SHP77 (cell line): ENCODE results near the gene TLE1.

Source experiments
- DNase-seq, 2 experiments: peaks; one replicate each; lab custom pipeline; 2025; lab: John Stamatoyannopoulos, UW

The TLE1 gene

GRCh38 chr9:81573415-81574321, 115.7 kb downstream of the TLE1 start:
- no peak for DNase-seq

DNA sequence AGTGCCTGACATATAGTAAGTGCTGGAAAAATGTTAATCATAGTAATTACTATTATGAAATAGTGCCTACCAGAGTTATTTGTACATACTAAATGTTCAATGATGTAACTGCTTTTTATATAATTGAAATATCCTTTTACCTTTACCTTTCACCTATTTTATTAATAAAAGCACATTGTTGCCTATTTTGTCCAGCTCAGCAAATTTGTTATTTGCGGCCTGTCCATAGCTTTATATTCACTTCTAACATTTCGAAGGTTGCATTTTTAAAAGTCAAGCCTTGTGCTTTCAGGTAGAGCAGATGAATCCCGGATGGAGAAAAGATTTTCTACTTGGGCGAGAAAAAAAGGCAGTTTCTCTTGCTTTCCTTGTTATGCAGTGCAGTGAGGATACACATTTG, 119.3 kb downstream of the TLE1 start:
- DNase-seq = no peak

DNA sequence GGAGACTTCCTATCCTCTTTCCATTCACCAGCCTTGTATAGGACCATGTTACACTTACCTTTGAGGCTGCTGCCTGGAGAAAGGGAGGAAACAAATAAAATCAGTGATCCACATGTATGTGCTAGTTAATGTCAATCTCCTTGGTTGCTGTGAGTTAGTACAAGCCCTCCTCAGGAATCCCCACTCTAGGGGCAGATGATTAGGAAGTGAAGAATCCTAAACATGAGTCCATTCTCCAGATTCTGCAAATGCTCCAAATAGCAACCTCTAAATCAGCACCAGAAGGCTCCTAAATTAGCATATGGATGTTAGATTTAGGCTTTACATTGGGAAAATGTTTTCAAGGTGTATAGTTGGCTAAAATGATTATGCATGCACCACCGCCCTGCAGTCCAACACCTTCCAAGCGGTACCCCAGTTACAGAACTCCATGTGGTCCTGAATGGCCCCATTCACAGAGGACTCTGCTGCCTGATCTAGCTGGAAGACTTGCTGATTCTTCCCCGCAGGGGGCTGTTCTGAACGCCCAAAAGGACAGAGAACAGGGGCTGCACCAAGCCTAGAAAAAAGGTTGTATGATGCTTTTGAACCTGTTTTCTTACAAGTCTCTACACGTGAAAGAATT, 123.2 kb downstream of the TLE1 start:
- no peak for DNase-seq

- DNase-seq = no peak
Observed at GRCh38 chr9:81565609-81566008, 123.7 kb downstream of the TLE1 start.

- no peak for DNase-seq
Observed at GRCh38 chr9:81565144-81565543, 124.2 kb downstream of the TLE1 start.

GRCh38 chr9:81564632-81565031, 124.7 kb downstream of the TLE1 start:
- no peak for DNase-seq

DNA sequence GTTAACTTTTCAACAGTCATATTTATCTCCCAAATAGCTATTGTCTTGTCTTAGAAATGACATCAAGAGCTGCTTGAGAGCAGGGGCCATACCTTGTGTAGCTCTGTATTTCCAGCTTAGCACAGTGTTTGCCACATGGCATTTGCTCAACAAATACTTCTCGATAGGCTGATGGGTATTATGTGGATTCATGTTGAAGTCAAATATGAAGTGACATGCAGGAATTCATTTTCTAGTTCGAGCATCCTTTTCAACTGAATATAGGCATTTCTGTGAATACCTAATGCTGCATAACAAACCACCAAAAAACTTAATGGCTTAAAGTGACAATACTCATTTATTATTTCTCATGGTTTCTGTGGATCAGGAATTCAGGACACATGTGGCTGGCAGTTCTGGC, 125.6 kb downstream of the TLE1 start:
- DNase-seq = no peak

GRCh38 chr9:81563020-81563407, 126.3 kb downstream of the TLE1 start:
- DNase-seq = no peak

GRCh38 chr9:81562231-81563019, 126.9 kb downstream of the TLE1 start:
- DNase-seq = no peak

- no peak for DNase-seq
Observed at GRCh38 chr9:81560851-81561732, 128.3 kb downstream of the TLE1 start.

DNA sequence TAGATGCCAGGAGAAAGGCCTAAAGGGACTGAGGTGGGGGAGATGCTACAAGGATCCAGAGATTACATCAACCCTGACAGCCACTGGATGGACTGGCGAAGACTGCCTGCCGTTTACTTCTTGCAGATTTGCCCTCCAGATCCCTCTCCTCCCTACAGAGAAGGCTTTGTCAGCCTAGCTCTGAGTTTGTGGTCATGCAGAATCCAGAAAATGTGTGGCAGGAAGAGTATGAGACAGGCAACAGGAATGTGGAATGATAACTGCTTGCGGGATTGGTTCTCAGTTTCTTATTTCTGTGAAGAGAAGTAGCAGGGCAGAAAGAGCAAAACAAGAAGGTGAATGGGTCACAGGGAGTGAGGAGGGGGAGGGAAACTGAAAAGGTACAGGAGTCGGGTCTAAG, 129.6 kb downstream of the TLE1 start:
- no peak for DNase-seq

DNA sequence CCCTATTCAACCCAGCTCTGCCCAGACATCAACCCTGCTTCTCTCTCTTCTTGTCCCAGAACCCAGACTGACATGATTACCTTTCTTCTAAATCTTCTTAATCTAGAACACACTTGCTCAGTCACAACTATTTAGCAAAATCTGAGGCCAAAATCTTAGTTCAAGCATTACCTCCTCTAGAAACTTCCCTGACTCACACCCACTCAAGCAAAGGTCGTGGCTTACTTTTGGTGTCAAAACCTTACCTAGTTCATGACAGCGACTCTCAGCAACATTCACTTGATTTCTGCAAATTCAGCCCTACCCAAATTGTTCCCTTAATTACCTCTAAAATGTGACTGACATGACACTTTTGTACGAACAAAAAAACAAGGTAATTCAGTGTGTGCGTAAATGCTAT, 130.2 kb downstream of the TLE1 start:
- DNase-seq = no peak

DNA sequence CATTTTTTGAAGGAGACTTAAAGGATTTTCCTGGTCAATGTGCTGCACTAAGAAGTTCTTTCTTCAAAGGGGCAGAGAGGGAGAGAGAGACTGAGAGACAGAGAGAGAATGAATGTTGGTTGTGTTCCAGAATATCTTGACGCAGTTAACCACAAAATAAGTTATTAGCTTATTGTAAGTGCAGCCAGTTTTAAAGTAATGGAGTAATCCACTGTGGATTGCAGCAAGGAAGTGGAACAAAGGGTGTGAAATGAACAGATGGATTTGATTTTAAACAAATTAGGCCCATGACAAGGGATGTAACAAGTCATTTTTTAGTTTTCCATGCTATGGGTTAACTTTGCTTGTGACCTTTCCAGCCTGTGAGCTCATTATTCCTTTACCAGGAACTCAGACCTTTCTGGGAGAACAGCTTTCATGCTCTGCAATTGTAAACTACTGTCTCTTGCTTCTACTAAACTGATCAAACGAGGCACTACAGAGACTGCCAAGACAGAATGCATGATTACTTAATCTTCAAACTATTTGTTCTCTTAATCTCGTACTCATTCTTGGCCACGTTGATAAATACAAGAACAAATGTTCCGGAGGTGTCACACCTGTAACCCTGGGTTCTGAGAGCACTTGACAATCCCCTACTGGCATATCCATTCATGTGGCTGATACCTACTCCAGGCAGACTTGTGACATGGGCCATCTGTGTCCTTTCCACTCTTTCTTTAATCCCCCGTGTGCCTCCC, 131.1 kb downstream of the TLE1 start:
- no peak for DNase-seq

DNA sequence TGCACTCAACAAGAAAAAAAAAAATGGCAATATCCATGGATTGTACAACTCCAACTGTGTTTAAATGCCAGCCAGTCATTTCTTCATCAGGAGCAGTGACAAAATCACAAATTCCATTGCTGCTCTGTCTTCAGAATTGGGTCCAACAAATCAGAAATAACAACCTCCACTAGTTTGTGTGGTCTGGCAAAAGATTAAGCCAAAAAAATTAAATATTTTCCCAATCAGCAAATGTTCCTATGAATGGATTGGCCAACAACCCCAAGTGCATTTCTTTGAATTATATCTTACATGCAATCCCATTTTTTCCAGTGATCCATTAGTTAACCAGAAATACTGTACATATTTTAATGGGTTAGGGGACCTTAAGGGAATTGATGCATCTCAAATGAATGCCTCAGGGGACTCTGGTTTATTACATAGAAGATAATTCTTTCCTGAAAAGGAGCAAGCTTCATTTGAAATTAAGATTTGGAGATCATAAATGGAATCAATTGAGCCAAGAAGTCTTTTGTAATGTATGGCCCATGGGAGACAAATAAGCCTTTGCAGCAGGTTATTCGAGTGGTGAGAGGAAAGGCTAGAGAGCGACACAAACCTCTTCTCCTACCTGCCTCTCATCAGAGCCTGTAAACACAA, 131.8 kb downstream of the TLE1 start:
- no peak for DNase-seq

GRCh38 chr9:81556923-81557322, 132.4 kb downstream of the TLE1 start:
- DNase-seq = no peak

DNA sequence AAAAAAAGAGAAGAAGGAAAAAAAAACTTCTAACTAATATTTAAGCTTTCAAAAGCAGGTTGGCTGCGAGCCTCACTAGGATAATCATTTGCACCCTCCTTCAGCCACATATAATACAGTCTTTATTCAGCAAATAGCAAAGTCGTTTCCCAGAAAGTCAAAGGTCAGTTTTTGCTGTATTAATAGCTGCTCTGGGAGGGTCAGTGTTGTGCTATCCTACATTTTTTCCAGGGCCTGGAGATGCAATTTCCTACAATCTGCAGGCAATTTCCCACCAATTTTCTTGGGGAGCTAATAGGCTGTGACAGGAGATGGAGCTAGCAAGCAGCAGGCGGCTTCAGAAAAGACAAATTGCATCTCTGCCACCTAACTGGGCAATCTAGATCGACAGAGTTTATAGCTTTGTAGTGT, 136.8 kb downstream of the TLE1 start:
- no peak for DNase-seq

DNA sequence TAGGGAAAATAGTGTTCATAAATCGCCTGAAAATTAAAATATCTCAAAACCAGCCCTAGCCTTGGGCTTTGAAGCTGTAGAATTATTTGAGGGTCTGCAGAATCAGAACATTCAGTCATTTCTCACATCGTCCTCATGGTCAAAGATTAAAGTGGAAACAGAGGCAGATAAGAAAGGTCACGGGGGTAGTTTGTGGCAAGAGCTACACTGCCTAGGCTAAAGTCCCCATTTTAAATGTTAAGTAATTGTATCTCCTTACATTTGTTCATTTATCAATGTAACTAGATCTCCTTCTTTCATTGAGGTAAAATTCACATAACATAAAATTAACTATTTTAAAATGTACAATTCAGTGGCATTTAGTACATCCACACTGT, 139.2 kb downstream of the TLE1 start:
- no peak for DNase-seq

GRCh38 chr9:81549500-81550206, 139.7 kb downstream of the TLE1 start:
- peak in 1 of 2 experiments; percentile 8 for DNase-seq

DNA sequence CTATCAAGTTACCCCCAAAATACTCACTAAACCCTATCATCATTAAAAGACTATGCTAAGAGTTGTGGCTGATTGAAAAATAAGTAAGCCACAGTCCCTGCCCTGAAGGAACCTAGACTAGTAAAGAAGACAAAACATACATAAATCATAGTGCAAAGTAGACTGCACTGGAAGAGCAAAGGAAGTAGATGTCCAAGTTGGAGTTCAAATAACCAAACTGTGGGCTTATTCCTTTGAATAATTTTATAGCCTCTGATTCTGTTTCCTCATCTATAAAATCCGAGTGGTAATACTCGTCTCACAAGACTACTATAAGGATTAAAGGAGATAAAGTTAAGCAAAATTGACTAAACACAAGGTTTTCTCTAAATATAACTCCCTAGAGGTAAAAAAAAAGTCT, 140.4 kb downstream of the TLE1 start:
- no peak for DNase-seq

DNA sequence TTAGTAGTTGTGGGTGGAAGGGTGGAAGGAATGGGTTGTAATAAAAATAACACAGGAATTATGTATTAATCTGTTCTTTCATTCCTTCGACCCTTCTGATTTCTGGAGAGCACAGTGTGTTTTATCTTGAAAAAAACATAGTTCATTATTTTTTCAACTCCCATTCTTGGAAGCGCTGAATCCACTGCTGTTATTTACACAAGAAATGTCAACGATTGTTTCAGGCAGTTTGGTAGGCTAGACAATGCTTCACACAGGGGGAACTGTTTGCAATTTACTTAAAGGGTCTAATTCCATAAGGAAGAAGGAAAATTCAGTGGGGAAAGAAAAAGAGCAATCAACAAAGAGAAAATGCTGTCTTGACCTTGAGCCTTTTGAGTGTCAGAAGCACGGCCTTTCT, 142.9 kb downstream of the TLE1 start:
- DNase-seq = no peak
